ENCODE data around the gene RPS28. TPM values are rescaled to one million over a fixed set of nuclear protein-coding genes. Genes with fewer than 3 reads are reported as not detected.

Gene RPS28
- total RNA-seq, 6 experiments from 2014 or later = 1,135 to 1,536 (median 1,376) TPM

- no peak for TF ChIP-seq CTCF (IDR thresholded peaks at IDR 0.05)
- Mint-ChIP-seq H3K27ac (no peak overlapping the region), H3K36me3 (ENCODE audit: low read depth) (peaks cover 21% of the 10 kb centered on the region; the same call in 1 of the 2 replicates), H3K9me3 (no peaks in the 10 kb centered on the region), H3K4me3 (no peak overlapping the region), H3K4me1 (ENCODE audit: low read depth) (peaks cover 23% of the 10 kb centered on the region), H3K27me3 (ENCODE audit: insufficient read depth) (no peaks in the 10 kb centered on the region; the same call in none of the 2 replicates)
- peak; percentile 0 for DNase-seq
These were observed 15.5 kb upstream of the RPS28 start for GRCh38 chr19:8305798-8306197.

- no peaks in the 10 kb centered on the region for H3K9me3 Mint-ChIP-seq
- H3K36me3 Mint-ChIP-seq (ENCODE audit: low read depth) = peaks cover 25% of the 10 kb centered on the region; the same call in 1 of the 2 replicates
- peaks cover 23% of the 10 kb centered on the region for H3K4me1 Mint-ChIP-seq (ENCODE audit: low read depth)
- no peaks in the 10 kb centered on the region; the same call in none of the 2 replicates for H3K27me3 Mint-ChIP-seq (ENCODE audit: insufficient read depth)
- no peak for TF ChIP-seq CTCF (IDR thresholded peaks at IDR 0.05)
- H3K4me3 Mint-ChIP-seq = no peak overlapping the region; the same call in 1 of the 2 replicates
- no peak for DNase-seq
- no peak overlapping the region for H3K27ac Mint-ChIP-seq
These were observed 14.9 kb upstream of the RPS28 start for GRCh38 chr19:8306235-8307054.

DNA sequence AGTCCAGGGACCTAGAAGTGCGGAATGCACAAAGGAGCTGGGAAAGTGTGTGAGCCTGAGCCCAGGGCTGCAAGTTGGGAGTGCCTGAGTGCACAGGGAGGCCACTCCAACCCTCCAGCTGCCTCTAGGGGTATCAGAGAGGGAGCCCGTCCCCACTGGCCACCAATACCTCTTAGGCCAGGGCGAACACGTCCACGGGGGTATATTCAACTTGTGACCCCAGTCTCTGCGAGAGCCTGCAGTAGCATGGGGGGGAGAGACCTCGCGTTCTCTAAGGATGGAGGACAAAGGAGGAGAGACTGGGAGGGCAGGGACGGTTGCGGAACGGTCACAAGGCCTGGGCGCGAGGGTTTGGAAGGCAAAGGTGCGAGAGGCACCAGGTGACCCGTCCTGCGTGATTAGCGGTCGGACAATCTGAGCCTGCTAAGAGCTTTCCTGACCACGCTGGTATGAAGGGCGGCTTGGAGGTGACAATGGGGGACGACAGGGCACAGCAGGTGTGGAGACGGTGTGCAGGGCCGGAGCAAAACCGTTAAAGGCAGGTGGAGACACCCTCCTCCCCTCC is 13.8 kb upstream of the RPS28 start:
- DNase-seq = no peak
- H3K9me3 Mint-ChIP-seq = no peaks in the 10 kb centered on the region
- TF ChIP-seq CTCF (IDR thresholded peaks at IDR 0.05) = no peak
- H3K27me3 Mint-ChIP-seq (ENCODE audit: insufficient read depth) = no peaks in the 10 kb centered on the region; the same call in none of the 2 replicates
- H3K36me3 Mint-ChIP-seq (ENCODE audit: low read depth) = peaks cover 25% of the 10 kb centered on the region; the same call in 1 of the 2 replicates
- peaks cover 23% of the 10 kb centered on the region for H3K4me1 Mint-ChIP-seq (ENCODE audit: low read depth)
- H3K27ac Mint-ChIP-seq = peak overlapping the region; percentile 88
- peak overlapping the region; percentile 91 for H3K4me3 Mint-ChIP-seq

DNA sequence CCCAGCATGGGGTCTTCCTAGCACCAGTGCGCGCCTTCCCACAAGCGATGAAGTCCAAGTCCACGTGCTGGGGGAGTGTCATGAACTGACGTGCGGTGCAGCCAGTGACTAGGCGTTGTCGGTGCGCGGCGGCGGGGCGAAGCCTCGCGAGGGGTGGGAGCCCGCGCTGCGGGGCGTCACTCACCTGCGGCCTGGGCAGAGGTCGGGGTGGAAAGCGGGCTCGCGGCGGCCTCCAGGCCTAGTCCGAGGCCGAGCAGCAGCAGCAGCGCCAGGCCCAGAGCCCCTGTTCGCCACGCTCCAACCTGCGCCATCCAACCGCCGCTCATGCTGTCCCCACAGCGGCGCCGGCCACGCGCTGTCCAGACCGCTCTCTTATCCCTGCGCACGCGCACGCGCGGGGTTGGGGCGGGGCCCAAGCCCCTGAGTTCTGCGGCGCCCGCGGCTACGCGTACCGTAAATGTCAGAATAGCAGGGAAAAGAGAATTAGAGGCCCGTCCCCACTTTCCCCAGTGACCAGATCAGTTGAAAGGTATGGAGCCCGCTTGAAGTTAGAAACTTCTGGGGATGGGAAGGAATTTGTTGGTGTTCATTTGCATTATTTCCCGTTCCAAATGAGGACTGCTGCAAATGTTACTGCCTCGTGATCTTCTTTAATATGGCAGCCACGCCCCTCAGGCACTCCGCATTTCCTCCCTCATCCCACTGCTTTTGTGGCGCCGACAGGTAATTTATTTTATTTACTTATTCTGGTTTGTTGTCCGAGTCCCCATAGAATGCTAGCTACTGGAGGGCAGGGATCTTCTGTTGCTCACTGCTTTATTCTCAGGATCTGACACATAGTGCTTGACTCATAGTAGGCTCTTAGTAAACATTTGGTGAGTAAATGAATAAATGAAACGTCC is 13.1 kb upstream of the RPS28 start, which contains the start of gene CD320:
CD320 (minus strand) TSS at position 394 of the 902 bp plus-strand sequence; CDS start at position 326, 68 bp downstream.
- H3K36me3 Mint-ChIP-seq (ENCODE audit: low read depth) = peaks cover 25% of the 10 kb centered on the region; the same call in 1 of the 2 replicates

More for the DNA sequence above, 13.1 kb upstream of the RPS28 start, which contains the start of gene CD320:
- no peaks in the 10 kb centered on the region for H3K9me3 Mint-ChIP-seq
- H3K4me1 Mint-ChIP-seq (ENCODE audit: low read depth) = peaks cover 23% of the 10 kb centered on the region
- H3K4me3 Mint-ChIP-seq = peak within 1 kb of the TSS; percentile 91
- TF ChIP-seq CTCF (IDR thresholded peaks at IDR 0.05) = no peak
- no peaks in the 10 kb centered on the region; the same call in none of the 2 replicates for H3K27me3 Mint-ChIP-seq (ENCODE audit: insufficient read depth)
- peak; percentile 85 for DNase-seq
- H3K27ac Mint-ChIP-seq = peak within 1 kb of the TSS; percentile 88

All from HFFc6 (cell line).